SU-DHL-6 (cell line): Measurements from ENCODE around the gene FABP3.

Experiments used
- H2AFZ ChIP-seq: fragments of 200-600 bp; sonication (generic); 2 replicates; pipeline ENCODE4 v1.6.1; 2014; ENCODE audit warnings: low read depth, mild to moderate bottlenecking, moderate library complexity, mixed read lengths, antibody characterized with exemption, low read length; ENCODE audit not compliant: severe bottlenecking
- H3F3A ChIP-seq: fragments of 200-600 bp; shearing (Covaris generic); 2 replicates; pipeline ENCODE4 v1.6.0; 2016; ENCODE audit warnings: antibody characterized with exemption, mild to moderate bottlenecking; ENCODE audit not compliant: insufficient read depth
- H3K27ac ChIP-seq: fragments of 200-600 bp; sonication (generic); 2 replicates; pipeline ENCODE4 v1.5.1; 2016; ENCODE audit warnings: low read depth, mild to moderate bottlenecking, low read length, moderate library complexity, mixed read lengths
- H3K27me3 ChIP-seq: fragments of 200-600 bp; sonication (generic), shearing (Covaris generic); 2 replicates; pipeline ENCODE4 v1.6.0; 2014; ENCODE audit warnings: mild to moderate bottlenecking, low read length
- H3K36me3 ChIP-seq: fragments of 200-600 bp; sonication (generic); 2 replicates; pipeline ENCODE4 v1.6.1; 2014; ENCODE audit warnings: mild to moderate bottlenecking, low read length, mixed read lengths
- H3K4me2 ChIP-seq: fragments of 300-600, 200-600 bp; shearing (Covaris generic), sonication (generic); 2 replicates; pipeline ENCODE4 v1.6.0; 2014; ENCODE audit warnings: low read length, low read depth, mild to moderate bottlenecking; ENCODE audit not compliant: poor library complexity, severe bottlenecking
- H3K4me3 ChIP-seq: fragments of 200-600 bp; sonication (generic); 2 replicates; pipeline ENCODE4 v1.5.1; 2014; ENCODE audit warnings: antibody characterized with exemption, low read length, mild to moderate bottlenecking, mixed read lengths; ENCODE audit not compliant: insufficient read depth, poor library complexity, severe bottlenecking
- H3K79me2 ChIP-seq: fragments of 200-600 bp; sonication (generic); 2 replicates; pipeline ENCODE4 v1.6.1; 2014; ENCODE audit warnings: mild to moderate bottlenecking, low read length, moderate library complexity; ENCODE audit not compliant: insufficient read depth
- H3K9ac ChIP-seq: fragments of 200-600 bp; sonication (generic); 2 replicates; pipeline ENCODE4 v1.7.0; 2014; ENCODE audit warnings: mild to moderate bottlenecking, low read length
- H3K9me2 ChIP-seq: fragments of 200-600 bp; sonication (generic); replicated peaks from 2 replicates; pipeline ENCODE4 v1.6.1; 2014; ENCODE audit warnings: low read length; ENCODE audit not compliant: insufficient read depth
- H3K9me3 ChIP-seq: fragments of 200-600 bp; sonication (generic); 2 replicates; pipeline ENCODE4 v1.6.1; 2014; ENCODE audit warnings: low read length, mixed read lengths; ENCODE audit not compliant: insufficient read depth
- H4K20me1 ChIP-seq: fragments of 200-600 bp; sonication (generic); 2 replicates; pipeline ENCODE4 v1.6.1; 2014; ENCODE audit warnings: low read depth, mild to moderate bottlenecking, antibody characterized with exemption, low read length, moderate library complexity, mixed read lengths
- EZH2phosphoT487 ChIP-seq: fragments of 200-600 bp; sonication (generic), shearing (Covaris generic); conservative IDR thresholded peaks from 2 replicates; pipeline ENCODE4 v1.6.1; 2018; ENCODE audit warnings: mild to moderate bottlenecking, antibody characterized with exemption, low read length, moderate library complexity, mixed read lengths
- TF ChIP-seq, protein P1 (sequence below): fragments of 200-600 bp; sonication (generic); IDR thresholded peaks from one replicate; pipeline ENCODE4 v1.5.1; 2017; ENCODE audit warnings: antibody characterized with exemption, mild to moderate bottlenecking, low read length, moderate library complexity; ENCODE audit not compliant: insufficient read depth, poor library complexity, severe bottlenecking

The FABP3 gene

DNA sequence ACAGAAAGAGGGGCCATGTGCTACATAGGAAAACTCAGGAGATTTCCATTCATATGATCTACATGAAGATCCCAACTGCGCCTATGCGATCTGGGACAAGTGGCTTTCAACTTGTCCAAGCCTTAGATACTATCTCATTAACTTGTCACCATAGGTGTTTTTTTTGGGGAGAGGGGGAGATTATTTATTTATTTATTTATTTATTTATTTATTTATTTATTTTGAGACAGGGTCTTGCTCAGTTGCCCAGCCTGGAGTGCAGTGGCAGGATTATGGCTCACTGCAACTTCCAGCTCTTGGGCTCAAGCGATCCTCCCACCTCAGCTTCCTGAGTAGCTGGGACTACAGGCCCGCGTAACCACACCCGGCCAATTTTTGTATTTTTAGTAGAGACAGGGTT is 11.3 kb downstream of the FABP3 start:
- Histone ChIP-seq H3K4me3 (no peak overlapping the region), H3K36me3 (no peaks in the 10 kb centered on the region), H3K4me2 (no peak overlapping the region), H3F3A (no peaks in the 10 kb centered on the region), H2AFZ (no peak overlapping the region), H3K27me3 (no peaks in the 10 kb centered on the region), H3K79me2 (no peaks in the 10 kb centered on the region), H3K9ac (no peak overlapping the region), H4K20me1 (no peaks in the 10 kb centered on the region), H3K27ac (no peak overlapping the region), H3K9me2 (no peaks in the 10 kb centered on the region), H3K9me3 (no peaks in the 10 kb centered on the region)
- no peak for TF ChIP-seq EZH2phosphoT487

DNA sequence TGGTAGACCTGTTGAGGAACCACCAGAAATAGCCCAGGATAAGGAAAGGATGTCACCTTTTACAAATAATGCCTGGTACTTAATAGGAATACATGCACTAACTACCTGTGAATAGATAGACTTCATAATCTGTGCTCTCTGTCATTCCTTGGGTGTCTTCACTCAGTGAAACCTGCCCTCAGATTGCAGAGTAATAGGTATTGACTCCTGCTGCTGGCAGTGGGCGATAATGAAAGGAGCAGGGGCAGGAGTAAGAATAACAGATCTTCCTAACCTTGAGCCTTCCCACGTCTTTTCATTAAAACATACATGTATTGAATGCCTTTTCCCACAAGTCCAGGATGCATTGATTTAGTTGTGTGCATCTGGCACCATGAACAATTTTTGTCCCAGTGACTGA is 16.4 kb downstream of the FABP3 start:
- TF ChIP-seq, protein P1, sequence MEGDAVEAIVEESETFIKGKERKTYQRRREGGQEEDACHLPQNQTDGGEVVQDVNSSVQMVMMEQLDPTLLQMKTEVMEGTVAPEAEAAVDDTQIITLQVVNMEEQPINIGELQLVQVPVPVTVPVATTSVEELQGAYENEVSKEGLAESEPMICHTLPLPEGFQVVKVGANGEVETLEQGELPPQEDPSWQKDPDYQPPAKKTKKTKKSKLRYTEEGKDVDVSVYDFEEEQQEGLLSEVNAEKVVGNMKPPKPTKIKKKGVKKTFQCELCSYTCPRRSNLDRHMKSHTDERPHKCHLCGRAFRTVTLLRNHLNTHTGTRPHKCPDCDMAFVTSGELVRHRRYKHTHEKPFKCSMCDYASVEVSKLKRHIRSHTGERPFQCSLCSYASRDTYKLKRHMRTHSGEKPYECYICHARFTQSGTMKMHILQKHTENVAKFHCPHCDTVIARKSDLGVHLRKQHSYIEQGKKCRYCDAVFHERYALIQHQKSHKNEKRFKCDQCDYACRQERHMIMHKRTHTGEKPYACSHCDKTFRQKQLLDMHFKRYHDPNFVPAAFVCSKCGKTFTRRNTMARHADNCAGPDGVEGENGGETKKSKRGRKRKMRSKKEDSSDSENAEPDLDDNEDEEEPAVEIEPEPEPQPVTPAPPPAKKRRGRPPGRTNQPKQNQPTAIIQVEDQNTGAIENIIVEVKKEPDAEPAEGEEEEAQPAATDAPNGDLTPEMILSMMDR, result no peak
- TF ChIP-seq EZH2phosphoT487, result no peak
- Histone ChIP-seq H3K27ac (no peak overlapping the region), H3K9me2 (no peaks in the 10 kb centered on the region), H3K4me2 (no peak overlapping the region), H3K27me3 (no peaks in the 10 kb centered on the region), H3K36me3 (no peaks in the 10 kb centered on the region), H3K9me3 (no peaks in the 10 kb centered on the region), H3K9ac (no peak overlapping the region), H3K4me3 (no peak overlapping the region), H4K20me1 (no peaks in the 10 kb centered on the region), H2AFZ (no peak overlapping the region), H3K79me2 (no peaks in the 10 kb centered on the region), H3F3A (no peaks in the 10 kb centered on the region)

DNA sequence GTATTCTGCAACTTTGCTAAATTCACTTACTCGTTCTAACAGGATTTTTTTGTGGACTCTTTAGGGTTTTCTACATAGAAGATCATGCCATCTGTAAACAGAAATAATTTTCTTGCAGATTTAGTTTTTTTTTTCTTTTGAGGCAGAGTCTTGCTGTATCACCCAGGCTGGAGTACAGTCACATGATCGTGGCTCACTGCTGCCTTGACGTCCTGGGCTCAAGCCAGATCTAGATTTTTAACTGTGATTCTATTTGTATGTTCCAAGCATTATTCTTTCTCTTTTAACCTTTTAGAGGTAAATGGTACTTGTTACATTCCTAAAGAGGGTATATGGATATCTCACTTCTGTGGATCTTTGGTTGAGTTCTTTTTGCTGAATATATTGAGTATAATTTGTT is 18.6 kb downstream of the FABP3 start:
- H3F3A ChIP-seq, result no peaks in the 10 kb centered on the region
- H3K4me2 ChIP-seq, result no peak overlapping the region
- H4K20me1 ChIP-seq, result no peaks in the 10 kb centered on the region
- no peaks in the 10 kb centered on the region for H3K27me3 ChIP-seq
- peaks cover 5% of the 10 kb centered on the region; the same call in 1 of the 2 replicates for H3K36me3 ChIP-seq
- H2AFZ ChIP-seq, result no peak overlapping the region
- no peaks in the 10 kb centered on the region for H3K9me2 ChIP-seq
- no peak overlapping the region for H3K27ac ChIP-seq
- TF ChIP-seq, protein P1, result no peak
- no peak for TF ChIP-seq EZH2phosphoT487
- no peaks in the 10 kb centered on the region for H3K9me3 ChIP-seq
- no peak overlapping the region for H3K9ac ChIP-seq
- no peak overlapping the region for H3K4me3 ChIP-seq
- H3K79me2 ChIP-seq, result no peaks in the 10 kb centered on the region

DNA sequence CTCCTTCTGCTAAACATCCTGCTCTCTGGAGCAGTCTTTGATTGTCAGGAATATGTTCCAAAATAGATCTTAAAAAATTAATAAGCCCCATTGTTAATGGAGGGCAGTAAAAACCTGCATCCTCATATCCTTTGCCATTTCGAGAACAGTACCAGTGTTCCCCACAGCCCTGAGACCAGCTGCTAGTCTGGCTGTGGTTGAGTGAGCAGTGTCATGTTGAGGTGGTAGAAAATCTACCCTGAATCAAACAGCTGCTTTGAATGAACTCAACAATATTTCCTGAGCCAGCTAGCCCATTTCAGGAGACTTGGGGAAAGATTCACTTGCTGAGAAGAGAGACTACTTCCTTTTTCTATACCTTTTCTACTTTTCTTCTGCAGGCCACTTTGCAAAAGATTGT is 24.4 kb downstream of the FABP3 start:
- Histone ChIP-seq H3K9me3 (no peaks in the 10 kb centered on the region), H3K27ac (0 out of 2 replicates have a peak overlapping the region, but pooled peaks have one; percentile 2), H3K9ac (no peak overlapping the region), H3K9me2 (no peaks in the 10 kb centered on the region), H4K20me1 (no peaks in the 10 kb centered on the region), H3F3A (0 out of 2 replicates have a peak, but pooled peaks cover 6% of the 10 kb centered on the region), H2AFZ (no peak overlapping the region), H3K79me2 (no peaks in the 10 kb centered on the region), H3K36me3 (peaks cover 5% of the 10 kb centered on the region; the same call in 1 of the 2 replicates), H3K4me3 (no peak overlapping the region), H3K27me3 (no peaks in the 10 kb centered on the region), H3K4me2 (no peak overlapping the region)
- TF ChIP-seq, protein P1, result no peak
- no peak for TF ChIP-seq EZH2phosphoT487
